Mucosa of descending colon (tissue), 3 donors: ENCODE results near the gene PLIN5. TPM values are rescaled to one million over a fixed set of nuclear protein-coding genes. Genes with fewer than 3 reads are reported as not detected.
"Not testable (repeated sequence)": the region's sequence is repeated elsewhere in the genome, so short reads cannot be mapped to it uniquely, and the experiment has no call there.

ENCODE experiments used
- ATAC-seq: fragments of 200-7000 bp; cut with Tn5 transposase; one replicate; pipeline ENCODE4 v1.9.1; 2020; ENCODE audit warnings: mild to moderate bottlenecking, moderate library complexity
- DNase-seq, 3 donors: peaks; one replicate each; pipeline ENCODE4 v3.0.0-alpha.2; 2020
- H3K36me3 ChIP-seq: fragments of 200-600 bp; one replicate; pipeline ENCODE4 v1.8.0; 2021; ENCODE audit warnings: low read depth, mild to moderate bottlenecking
- H3K4me1 ChIP-seq: fragments of 200-600 bp; one replicate; pipeline ENCODE4 v1.8.0; 2021; ENCODE audit warnings: low read depth, mild to moderate bottlenecking
- H3K4me3 ChIP-seq: fragments of 200-600 bp; one replicate; pipeline ENCODE4 v1.8.0; 2021; ENCODE audit warnings: mild to moderate bottlenecking
- H3K9me3 ChIP-seq: fragments of 200-600 bp; one replicate; pipeline ENCODE4 v1.8.0; 2021; ENCODE audit warnings: mild to moderate bottlenecking
- CTCF ChIP-seq: fragments of 200-600 bp; IDR thresholded peaks from one replicate; pipeline ENCODE4 v1.8.0; 2022; ENCODE audit warnings: antibody characterized with exemption, mild to moderate bottlenecking
- intact Hi-C, 2 donors: fragments of 100-400 bp; cut with DNase I in 1 of 2; cut with micrococcal nuclease in 1 of 2; formaldehyde crosslinking; loops; one replicate each; pipeline versions ENCODE4 v1.11.0 to v1.11.1; 2022; cut with DNase I, micrococcal nuclease
- total RNA-seq, 3 donors: library from RNA; stranded (reverse); fragmentation: NEBNext Ultra II Directional in 2 of 3; extraction: Animal tissue kit (Norgen Biotek cat#: 25700) in 2 of 3; gene quantifications; one replicate each; pipeline versions ENCODE4 v1.2.1 to v1.2.4, GENCODE V29; 2021 to 2023
- donor health status: DM: no; HTN: no; CAD: no; lungs with moderate emphysema.
- donor health status: DM: no; HTN: no; CAD: no.
- donor health status: DM: no; HTN: yes; CAD: no.

The PLIN5 gene
- total RNA-seq, 3 donors from 2014 or later: 3.2 to 6.7 (median 4.5) TPM

DNA sequence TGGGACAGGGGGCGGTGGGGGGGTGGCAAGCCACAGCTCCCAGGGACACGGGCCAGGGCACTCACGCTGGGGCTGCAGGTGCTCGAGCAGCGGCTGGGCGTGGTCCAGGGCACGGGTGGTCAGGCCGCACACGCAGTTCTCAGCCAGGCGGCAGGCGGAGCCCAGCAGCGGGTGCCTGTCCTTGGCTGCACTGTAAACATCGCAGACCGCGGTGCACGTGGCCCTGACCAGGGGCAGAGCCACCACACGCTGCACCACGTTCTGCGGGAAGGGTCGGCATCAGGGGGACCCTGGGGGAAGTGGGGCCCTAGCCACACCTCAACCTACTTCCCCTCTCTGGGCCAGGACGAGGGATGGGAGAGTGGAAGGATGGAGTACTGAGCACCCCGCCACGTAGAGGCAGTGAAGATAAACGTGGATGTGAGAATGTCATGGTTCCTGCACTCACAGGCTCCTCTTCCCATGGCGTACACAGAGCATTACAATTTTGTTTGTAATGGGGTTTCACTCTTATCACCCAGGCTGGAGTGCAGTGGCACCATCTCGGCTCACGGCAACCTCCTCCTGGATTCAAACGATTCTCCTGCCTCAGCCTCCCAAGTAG is 3.4 kb downstream of the PLIN5 start:
- TF ChIP-seq CTCF: no peak
- ATAC-seq (peak; percentile 33), DNase-seq (peak in 1 of 3 donors; percentile 54)
- intact Hi-C loops: no loop called here
- Histone ChIP-seq H3K4me3 (no peak overlapping the region), H3K9me3 (no peaks in the 10 kb centered on the region), H3K4me1 (peaks cover 13% of the 10 kb centered on the region), H3K36me3 (no peaks in the 10 kb centered on the region)

DNA sequence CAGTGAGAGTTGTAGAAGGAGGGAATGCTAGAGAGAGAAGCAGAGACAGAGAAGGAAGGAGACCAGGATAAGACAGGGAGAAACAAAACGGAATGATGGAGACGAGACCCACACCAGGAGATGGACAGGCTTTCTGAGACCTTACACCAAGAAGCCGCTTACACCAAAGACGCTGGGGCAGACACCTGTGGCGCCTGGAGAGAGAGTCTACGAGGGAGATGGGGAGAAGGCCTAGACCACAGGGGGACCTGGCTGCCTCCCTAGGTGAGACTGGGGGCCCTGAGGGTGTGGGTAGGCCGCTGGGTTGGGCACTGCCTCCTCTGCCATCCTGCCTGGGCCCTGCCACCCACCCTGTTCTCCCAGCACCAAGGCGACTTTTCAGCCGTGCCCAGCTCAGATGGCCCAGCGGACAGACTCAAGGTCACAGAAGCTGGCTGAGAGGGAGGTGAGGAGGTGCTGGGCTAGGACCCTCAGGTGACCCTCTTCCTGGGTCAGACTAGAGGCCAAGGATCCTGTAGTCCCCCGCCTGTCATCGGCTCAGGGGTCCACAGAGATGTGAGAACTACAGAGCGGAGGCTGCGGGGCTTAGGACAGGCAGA is 5.0 kb downstream of the PLIN5 start:
- H3K4me3 ChIP-seq: no peak overlapping the region
- H3K9me3 ChIP-seq: no peaks in the 10 kb centered on the region
- intact Hi-C loops: no loop called here
- ATAC-seq (no peak), DNase-seq (no peak)
- no peak for TF ChIP-seq CTCF
- H3K36me3 ChIP-seq: no peaks in the 10 kb centered on the region
- peaks cover under 1% of the 10 kb centered on the region for H3K4me1 ChIP-seq

GRCh38 chr19:4528843-4529242 is 6.2 kb downstream of the PLIN5 start:
- no peak for ATAC-seq
- H3K4me3 ChIP-seq: no peak overlapping the region
- H3K4me1 ChIP-seq: no peaks in the 10 kb centered on the region
- no peaks in the 10 kb centered on the region for H3K9me3 ChIP-seq
- DNase-seq: no peak
- no peak for TF ChIP-seq CTCF
- intact Hi-C loops: no loop called here
- H3K36me3 ChIP-seq: no peaks in the 10 kb centered on the region

DNA sequence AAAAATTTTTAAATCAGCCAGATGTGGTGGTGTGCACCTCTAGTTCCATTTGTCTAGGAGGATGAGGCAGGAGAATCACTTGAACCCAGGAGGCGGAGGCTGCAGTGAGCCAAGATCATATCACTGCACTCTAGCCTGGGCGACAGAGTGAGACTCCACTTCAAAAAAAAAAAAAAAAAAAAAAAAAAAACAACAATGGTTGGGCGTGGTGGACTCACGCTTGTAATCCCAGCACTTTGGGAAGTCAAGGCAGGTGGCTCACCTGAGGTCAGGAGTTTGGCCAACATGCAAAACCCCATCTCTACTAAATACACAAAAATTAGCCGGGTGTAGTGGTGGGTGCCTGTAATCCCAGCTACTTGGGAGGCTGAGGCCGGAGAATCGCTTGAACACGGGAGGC is 7.6 kb downstream of the PLIN5 start:
- H3K9me3 ChIP-seq, H3K4me3 ChIP-seq, intact Hi-C loops, ATAC-seq, DNase-seq, H3K4me1 ChIP-seq, H3K36me3 ChIP-seq: not testable (repeated sequence)

DNA sequence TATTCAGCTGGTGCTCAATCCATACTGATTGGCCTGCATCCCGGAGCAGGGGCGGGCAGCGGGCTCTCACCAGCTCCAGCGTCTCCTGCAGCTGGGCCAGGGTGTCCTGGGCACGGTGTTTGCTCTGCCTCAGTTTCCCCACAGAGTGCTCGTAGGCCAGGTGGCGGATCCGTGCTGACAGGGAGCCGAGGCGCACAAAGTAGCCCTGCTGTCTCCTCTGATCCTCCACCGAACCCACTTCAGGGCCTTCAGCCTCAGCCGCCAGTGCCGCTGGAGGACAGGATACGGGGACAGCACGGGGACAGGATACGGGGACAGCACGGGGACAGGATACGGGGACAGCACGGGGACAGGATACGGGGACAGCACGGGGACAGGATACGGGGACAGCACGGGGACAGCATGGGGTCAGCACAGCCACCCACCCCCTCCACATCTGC is 9.4 kb downstream of the PLIN5 start:
- intact Hi-C loops: no loop called here
- H3K4me1 ChIP-seq: no peaks in the 10 kb centered on the region
- no peaks in the 10 kb centered on the region for H3K9me3 ChIP-seq
- H3K36me3 ChIP-seq: no peaks in the 10 kb centered on the region
- DNase-seq: no peak
- ATAC-seq: no peak
- no peak for TF ChIP-seq CTCF
- no peak overlapping the region for H3K4me3 ChIP-seq

- H3K4me3 ChIP-seq: no peak overlapping the region
- ATAC-seq (peak; percentile 81), DNase-seq (peak in 2 of 3 donors; percentile 72 to 77)
- H3K36me3 ChIP-seq: no peaks in the 10 kb centered on the region
- TF ChIP-seq CTCF: peak; percentile 42
- no peaks in the 10 kb centered on the region for H3K9me3 ChIP-seq
- intact Hi-C loops: no loop called here
- no peaks in the 10 kb centered on the region for H3K4me1 ChIP-seq
Observed at GRCh38 chr19:4524808-4525562, 10.0 kb downstream of the PLIN5 start.
